NCI-H82 treated with DMSO at 0.1 percent for 48 hours (cell line): ENCODE measurements around the gene SPAG6.
"Not testable (repeated sequence)": the region's sequence is repeated elsewhere in the genome, so short reads cannot be mapped to it uniquely, and the experiment has no call there.

Experiments
- DNase-seq: peaks from one replicate; lab custom pipeline; 2025; ENCODE audit not compliant: unreplicated experiment; lab: John Stamatoyannopoulos, UW

SPAG6 gene

DNA sequence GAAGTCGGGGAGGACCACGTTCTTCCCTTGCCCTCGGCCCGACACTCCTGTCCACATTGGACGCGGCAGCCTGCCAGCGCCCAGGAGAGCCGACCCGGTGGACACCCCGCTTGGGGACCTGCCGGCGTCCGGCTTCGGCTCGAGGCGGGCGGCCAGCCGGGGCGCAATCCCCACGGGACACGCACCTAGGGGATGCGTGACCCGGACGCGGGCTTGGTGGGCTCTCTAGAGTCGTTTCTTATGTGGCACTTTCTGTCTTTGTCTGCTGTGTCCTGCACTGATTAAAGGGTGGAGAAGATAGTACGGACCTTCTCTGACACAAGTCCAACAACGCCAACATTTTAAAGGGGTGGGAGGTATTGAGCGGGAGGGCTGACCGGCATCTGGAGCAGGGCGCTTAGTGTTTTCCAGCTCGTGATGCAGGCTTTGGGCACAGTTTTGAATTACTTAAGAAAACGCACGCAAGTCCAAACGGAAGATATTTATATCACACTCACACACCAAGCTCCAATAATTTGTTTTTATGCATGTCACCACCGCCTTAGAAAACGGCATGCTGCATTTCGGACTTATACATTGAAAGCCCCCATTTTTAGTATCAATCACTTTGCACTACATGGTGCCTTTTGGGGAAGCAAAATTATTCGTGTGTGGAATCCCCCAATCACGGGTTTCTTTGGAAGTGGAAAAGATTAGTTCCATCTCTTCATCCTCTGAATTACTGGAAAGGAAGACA is 3.9 kb upstream of the SPAG6 start:
- DNase-seq, result no peak

DNA sequence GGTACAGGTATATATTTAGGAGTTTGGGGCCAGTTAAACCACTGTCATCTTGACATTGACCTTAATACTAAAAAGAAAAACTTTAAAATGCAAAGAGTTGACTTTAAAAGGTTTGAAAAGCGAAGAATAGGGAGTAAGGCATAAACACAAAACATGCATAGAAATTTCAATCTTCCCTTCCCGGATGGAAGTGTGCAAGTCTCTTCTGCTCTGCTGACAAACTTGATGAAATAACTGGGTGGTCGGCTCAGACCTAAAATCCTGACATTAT is 3.4 kb upstream of the SPAG6 start:
- DNase-seq, result no peak

DNA sequence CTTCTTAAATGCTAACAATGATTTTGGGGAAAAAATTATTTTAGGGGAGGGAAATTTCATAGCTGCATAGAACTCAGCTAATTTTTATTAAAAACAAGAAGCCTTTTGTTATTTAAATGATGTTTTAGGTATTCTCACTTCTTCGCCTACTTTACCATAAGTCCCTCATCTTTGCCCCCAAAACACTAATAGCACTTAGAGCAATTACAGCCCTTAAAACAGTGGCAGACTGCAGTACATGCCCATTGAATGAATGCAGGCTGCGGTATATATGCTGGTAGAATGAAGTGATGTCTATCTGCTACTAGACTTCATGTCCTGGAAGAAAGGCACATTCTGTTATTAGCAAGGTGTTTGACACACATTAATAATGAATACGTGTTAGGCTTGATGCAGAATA is 2.9 kb upstream of the SPAG6 start:
- no peak for DNase-seq

DNA sequence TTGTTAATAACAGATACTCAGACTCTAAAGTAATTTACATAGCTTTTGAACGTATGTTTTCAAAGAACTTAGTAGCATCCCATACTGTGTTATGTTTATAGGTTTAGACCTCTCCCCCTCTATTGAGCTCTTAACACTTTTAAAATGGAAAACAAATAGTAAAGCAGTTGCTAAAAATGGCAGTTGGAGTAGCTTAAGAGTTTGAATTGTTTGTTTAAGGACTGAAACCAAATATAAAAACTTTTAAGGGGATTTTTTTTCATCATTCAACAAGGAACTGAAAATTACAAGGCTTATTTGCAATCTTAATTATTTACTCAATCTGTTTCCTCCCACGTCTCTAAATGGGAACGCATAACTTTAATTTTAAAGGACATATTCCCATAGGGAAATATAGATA is 1.6 kb upstream of the SPAG6 start:
- no peak for DNase-seq

DNA sequence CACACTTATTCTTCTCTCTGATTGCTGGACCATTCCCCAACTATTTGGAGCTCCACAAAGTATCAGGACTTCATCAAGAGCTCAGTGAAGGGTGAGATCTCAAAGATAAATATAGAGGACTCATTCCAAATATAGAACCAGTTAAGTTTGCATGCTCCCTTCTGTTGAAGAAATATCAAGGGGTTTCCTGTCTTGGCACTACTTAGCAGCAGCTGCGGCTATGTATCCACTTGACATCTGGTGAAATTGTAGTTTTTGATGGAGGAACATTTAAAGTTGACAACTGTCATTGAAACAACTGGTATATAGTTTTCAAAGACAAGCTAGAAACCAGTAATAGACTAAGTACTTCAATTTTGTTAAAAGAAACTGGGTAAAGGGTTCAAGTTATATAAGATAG is 1.0 kb upstream of the SPAG6 start:
- no peak for DNase-seq

DNA sequence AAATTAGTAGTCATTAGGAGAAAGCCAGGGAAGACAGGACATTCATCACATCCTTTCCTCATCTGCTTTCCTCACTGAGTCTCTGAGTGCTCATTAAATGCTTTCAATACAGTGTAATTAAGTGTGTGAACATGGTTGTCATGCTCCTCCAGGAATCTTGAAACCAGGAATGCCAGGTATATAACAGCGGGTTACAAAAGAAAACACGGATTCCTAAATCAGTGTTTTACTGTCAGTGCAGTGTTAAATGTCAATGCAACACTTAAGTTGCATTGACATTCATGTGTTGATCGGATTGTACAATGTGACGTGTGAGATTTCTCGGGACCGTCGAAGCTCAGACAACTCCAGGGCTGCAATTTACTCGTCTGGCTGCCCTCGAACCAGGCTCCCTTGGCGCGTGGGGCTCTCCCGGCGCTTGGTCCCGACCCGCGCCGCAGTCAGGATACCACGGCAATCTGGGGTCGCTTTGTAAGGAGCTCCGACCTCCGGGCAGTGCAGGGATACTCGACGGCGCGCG is 455 bp upstream of the SPAG6 start:
- no peak for DNase-seq

DNA sequence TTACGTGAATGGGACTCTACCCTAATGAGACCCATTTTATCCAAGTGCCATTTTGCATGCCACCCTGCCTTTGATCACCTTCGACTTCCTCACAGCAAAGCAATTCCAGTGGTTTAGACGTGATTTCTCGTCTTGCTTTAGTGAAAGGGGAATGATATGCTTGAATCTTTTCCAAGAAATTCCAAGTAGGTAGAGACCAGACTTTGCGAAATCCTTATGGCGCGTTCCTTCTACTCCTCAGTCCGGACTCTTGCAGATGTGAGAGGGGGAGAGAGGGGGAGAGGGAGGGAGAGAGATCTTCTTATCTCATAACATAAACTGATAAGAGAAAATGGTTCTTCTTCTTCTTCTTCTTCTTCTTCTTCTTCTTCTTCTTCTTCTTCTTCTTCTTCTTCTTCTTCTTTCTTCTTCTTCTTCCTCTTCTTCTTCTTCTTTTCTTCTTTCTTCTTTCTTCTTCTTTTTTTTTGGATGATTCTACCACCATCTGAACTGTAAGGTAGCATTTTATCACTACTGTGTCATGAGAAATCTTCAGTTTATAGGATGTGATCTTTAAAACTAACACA is 883 bp downstream of the SPAG6 start:
- no peak for DNase-seq

DNA sequence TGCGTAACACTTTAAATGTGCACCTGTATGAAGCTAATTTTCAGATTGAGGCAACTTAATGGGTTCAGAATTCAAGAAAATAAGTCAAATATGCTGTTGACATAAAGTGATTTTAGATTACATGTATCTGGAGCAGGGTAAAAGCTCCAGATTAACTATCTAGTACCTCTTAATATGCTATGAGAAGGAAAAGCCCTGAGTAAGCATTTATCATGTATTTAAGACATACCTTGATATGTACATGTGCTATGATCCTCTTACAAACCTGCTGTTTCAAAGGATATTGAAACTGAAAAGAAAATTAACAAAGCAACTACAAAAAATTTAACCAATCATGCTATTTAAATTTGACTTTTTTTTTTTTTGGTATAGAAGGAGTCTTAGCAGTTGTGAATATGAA is 4.5 kb downstream of the SPAG6 start:
- no peak for DNase-seq

DNA sequence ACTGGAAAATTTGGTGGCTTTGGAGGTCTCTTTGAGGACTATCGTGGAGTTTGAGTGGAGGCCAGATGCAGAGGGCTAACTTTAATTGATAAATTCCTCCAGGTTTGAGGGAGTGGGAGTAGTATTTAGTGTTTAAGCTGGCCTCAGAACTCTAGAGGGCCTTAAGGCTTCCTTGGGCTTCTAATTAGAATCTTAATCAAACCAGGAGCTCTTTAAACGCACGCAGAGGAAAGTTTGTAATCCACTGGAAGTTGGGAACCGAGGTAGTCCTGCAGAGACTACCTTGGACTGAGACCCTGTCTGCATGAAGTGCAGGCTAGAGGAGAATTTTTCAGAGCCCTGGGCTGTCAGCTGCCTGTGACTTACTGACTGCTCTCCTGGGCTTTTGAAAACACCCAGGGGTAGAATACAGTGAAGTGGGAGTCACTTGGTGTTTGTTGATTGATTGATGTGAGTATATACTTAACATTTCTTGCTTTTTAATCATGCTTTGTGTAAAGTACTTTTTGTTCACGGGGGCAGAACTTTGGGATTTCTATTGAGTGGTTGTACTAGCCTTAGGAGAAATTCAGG is 5.9 kb downstream of the SPAG6 start:
- DNase-seq, result no peak

DNA sequence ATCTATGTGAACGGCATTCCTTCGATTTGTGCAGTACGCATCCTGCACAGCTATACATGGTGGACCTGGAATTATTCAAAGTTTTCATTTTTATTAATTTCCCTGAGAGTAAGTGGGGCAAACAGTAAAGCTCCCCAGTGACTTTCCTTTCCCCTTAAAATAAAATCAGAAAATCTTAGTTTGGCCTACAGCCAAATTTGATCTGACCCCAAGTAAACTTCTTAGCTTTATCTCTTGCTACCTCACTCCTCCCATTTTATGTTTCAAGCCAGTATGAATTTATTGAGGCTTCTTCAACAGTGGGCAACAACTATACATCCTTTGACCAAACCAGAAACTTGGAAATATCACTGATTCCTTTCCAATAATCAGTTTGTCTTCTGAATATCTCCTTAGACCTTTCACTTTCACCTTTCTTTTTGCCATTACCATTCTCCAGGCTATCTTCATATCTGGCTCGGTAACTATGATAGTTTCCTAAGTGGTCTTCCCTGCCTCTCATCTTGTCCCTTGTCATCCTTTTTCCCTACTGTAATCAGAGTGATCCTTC is 11.1 kb downstream of the SPAG6 start:
- DNase-seq, result no peak

DNA sequence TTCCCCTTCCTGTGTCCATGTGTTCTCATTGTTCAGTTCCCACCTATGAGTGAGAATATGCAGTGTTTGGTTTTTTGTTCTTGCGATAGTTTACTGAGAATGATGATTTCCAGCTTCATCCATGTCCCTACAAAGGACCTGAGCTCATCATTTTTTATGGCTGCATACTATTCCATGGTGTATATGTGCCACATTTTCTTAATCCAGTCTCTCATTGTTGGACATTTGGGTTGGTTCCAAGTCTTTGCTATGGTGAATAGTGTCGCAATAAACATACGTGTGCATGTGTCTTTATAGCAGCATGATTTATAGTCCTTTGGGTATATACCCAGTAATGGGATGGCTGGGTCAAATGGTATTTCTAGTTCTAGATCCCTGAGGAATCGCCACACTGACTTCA is 12.5 kb downstream of the SPAG6 start:
- DNase-seq, result not testable (repeated sequence)

DNA sequence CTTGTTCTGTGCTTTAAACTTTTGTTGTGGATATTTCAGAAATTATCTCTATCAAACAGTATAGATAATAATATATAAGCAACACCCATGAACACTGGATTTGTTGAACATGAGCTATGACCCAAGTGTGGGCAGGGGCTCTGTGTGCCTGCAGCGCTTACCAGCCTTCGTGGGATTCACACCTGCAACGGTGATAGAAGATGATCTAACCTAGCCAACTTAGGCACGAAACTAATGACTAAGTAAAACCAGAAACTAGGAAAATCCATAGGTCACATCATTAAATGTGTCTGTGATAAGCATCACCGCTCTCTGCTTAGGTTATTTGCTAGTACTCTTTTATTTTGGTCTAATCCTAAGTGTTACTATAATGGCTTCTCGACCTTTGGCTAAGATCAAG is 18.0 kb downstream of the SPAG6 start:
- no peak for DNase-seq

DNA sequence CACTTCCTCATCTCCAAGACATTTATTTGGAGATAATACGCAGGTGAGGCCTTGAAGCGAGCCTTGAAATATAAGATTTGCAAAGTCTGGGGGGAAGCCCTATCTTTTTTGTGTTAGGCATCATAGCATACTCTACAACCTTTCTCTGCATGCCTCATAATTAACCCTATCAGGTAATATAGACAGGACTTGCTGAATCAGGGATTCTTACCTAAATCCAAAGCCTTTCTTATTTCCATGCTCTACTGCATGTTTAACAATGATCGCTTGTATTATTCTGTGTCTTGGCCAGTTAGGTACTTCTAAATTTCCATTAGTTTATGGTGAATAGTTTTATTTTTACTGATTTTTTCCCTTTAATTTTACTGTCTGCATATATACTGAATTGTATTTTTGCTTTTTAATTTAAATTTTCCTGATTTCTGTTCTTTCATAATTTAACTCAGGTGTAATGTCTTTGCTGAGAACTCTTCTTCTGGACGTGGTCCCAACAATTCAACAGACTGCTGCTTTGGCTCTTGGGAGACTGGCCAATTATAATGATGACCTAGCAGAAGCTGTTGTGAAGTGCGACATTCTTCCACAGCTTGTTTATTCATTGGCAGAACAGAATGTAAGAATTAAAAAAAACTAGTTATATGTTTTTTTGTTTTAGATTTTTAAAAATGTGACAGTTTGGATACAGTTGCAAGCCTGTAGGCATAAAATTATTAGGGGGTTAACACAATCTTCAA is 19.3 kb downstream of the SPAG6 start:
- no peak for DNase-seq

DNA sequence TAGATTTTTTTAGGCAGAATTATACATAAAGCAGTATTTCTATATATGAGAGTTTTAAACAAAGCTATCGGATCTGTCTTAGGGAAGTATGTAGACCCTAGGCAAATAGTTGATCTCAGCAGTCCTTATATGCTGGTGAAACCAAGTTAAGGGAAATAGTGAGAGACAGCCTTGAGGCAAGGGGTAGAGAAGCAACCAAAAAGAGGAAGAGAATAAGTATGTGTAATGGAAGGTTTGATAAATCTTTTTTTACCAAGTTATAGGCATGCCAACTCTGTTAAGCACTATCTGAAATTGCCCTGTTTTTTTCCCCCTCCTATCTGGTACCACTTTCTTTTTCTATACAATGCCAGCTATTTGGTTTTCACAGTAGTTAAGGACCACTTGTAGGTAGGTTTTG is 19.9 kb downstream of the SPAG6 start:
- no peak for DNase-seq

DNA sequence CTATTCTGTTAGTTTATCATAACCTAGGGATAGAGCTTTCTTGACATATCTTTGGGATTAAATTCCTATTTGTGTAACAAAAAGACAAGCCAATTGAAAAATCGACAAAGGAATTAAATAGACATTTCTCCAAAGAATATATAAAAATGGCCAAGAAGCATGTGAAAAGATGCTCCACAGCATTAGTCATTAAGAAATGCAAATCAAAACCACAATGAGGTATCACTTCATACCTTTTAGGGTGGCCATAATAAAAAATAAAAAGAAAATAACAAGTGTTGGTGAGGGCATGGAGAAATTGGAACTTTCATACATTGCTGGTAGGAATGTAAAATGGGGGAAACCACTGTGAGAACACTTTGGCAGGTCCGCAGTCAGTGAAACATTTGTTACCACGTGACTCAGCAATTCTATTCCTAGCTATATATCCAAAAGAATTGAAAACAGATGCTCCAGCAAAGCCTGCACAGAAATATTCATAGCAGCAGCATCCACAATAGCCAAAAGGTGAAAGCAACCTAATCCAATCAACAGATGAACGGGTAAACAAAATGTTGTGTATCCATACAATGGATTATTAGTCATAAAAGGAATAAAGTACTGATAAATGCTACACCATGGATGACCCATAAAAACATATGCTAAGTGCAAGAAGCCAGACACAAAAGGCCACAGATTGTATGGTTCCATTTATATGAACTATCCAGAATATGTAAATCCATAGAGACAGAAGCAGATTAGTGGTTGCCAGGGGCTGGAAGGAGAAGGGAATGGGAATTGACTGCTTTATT is 20.5 kb downstream of the SPAG6 start:
- no peak for DNase-seq

DNA sequence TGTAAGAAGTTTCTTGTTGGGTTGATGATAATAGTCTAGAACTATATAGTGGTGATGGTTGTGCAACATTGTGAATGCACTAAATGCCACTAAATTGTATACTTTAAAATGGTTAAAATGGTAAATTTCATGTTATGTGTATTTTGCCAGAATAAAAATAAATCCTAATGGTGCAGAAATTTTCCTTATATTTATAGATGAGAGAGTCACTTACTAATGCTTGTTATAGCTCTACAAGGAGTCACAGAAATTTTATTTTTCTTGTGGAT is 21.1 kb downstream of the SPAG6 start:
- DNase-seq, result no peak

DNA sequence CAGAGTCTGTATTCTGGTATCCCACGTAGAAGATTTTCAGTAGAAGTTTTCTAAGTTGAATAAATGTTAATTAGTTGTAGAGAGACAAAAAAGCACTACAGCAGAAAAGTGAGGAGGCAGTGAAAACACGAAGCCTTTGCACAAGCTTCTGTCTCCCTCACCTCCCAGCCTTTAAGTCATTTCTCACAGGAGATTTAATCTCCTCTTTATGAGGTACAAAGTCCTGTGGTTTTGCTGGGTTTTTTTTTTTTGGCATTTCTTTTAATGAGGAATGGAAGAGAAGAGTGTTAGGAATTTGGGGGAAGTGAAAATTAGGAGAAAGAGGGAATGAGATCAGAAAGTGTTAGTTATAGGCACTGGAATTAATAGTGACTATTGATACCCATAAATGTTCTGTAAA is 21.5 kb downstream of the SPAG6 start:
- no peak for DNase-seq

DNA sequence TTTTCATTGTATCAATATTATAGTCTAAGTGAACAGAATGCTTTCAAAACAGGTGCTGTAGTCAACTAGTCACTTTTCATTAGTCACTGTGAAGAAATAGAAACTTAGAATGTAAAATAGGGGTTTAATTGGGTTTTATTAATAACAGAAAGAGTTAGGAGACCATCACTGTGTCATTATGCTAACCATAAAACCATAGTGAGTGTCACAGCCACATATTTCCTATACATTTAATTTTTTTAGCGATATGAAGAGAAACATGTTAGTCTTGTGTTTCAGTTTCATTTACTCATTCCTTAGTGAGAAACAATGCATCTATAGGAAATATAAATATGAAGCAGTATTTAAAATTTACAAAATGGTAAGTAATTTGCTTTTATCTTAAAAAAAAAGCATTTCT is 22.2 kb downstream of the SPAG6 start:
- no peak for DNase-seq

DNA sequence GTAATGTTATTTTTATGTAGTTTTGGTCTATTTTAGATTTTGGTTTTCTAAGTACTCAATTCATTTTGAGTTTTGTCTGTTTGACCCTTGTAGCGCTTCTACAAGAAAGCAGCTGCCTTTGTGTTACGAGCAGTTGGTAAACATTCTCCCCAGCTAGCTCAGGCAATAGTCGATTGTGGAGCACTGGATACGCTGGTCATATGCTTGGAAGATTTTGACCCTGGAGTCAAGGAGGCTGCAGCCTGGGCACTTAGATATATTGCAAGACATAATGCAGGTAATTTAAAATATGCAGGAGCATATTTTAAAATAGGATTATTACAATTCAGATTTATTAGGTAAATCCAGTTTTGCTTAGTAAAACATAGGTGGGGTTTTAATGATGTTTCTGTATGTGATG is 23.1 kb downstream of the SPAG6 start:
- no peak for DNase-seq

DNA sequence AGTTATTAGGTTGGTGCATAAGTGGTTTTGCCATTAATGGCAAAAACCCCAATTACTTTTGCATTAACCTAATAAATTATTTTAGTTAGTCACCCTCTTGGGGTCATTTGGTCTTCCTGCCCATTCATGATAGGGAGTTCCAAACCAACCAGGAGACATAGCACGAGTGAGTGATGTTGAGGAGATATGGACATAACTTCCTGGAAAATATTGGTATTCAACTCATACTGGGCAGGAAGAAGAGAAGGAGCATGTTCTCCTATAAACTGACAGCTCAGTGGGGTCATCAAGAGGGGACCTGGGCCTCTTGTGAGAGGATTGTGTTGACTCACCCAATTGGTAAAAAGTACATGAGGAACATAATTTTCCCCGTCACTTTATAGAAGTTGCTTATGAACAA is 23.7 kb downstream of the SPAG6 start:
- no peak for DNase-seq

DNA sequence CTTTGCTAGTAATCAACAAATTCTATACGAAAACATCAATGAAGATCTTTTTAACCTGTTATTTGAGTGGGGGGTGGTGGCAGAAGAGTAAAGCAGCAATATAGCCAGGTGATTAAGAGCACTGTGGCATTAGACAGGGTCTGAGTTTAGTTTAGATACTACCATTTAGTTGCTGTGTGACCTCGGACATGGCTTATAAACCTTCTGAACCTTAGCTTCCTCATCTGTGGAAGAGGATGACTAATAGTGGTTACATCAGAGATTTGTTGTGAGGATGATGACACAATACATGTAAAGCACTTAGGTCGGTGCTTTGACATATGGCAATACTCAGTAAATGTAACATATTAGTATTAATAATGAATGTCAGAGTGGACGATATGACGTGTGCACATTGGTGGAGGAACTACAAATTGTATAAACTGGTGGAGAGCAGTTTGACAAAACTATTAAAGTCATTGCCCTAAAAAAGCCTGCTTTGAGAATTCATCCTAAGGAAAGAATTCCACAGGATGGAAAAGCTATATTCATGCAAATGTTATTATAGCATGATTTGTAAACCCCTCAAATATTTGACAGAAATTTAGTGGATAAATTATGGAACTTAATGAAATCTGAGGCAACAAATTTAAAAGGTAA is 24.3 kb downstream of the SPAG6 start:
- no peak for DNase-seq
